Stomach (tissue), 9 donors: ENCODE results near the gene BAG1. TPM values are rescaled to one million over a fixed set of nuclear protein-coding genes. Genes with fewer than 3 reads are reported as not detected.

Experiments
- DNase-seq, 2 donors: peaks; one replicate each; pipeline versions ENCODE4 v3.0.0 to v3.0.0-alpha.2; 2013 to 2019
- H3K27ac ChIP-seq, 5 donors: fragments of 200-600 bp in 4 of 5; sonication (generic) in 4 of 5; one replicate each; pipeline ENCODE4 v1.5.1; 2013 to 2019; ENCODE audit warnings: mild to moderate bottlenecking in 1 of 5, moderate library complexity in 1 of 5
- H3K27me3 ChIP-seq, 3 donors: fragments of 200-600 bp; sonication (generic); one replicate each; pipeline ENCODE4 v1.5.1; 2017 to 2019; ENCODE audit warnings: mixed run types in 1 of 3
- H3K36me3 ChIP-seq, 4 donors: fragments of 200-600 bp; sonication (generic); 1 replicate in 3 of 4; 2 replicates in 1 of 4; pipeline ENCODE4 v1.5.1; 2016 to 2019
- H3K4me1 ChIP-seq, 4 donors: fragments of 200-600 bp; sonication (generic); one replicate each; pipeline ENCODE4 v1.5.1; 2016 to 2019
- H3K4me3 ChIP-seq, 4 donors: fragments of 200-600 bp; sonication (generic) in 3 of 4; one replicate each; pipeline ENCODE4 v1.5.1; 2016 to 2019; ENCODE audit warnings: mild to moderate bottlenecking in 1 of 4
- H3K9me3 ChIP-seq, 4 donors: fragments of 200-600 bp; sonication (generic); one replicate each; pipeline ENCODE4 v1.5.1; 2016 to 2019
- EP300 ChIP-seq: sonication (generic); formaldehyde crosslinking; IDR thresholded peaks from one replicate; pipeline ENCODE4 v1.6.1; 2017; ENCODE audit warnings: antibody characterized with exemption
- POLR2A ChIP-seq, 4 donors: fragments of 450-650 bp; IDR thresholded peaks; one replicate each; pipeline ENCODE4 v1.6.1; 2016; ENCODE audit warnings: antibody characterized with exemption in 4 of 4, control low read depth in 2 of 4, mild to moderate bottlenecking in 1 of 4, moderate library complexity in 1 of 4
- POLR2AphosphoS5 ChIP-seq, 3 donors: sonication (generic); formaldehyde crosslinking; IDR thresholded peaks; one replicate each; pipeline ENCODE4 v1.6.1; 2016; ENCODE audit warnings: antibody characterized with exemption in 3 of 3
- WGBS, 5 donors: extraction: QIAGEN DNeasy Blood & Tissue Kit in 3 of 5; methylation state at CpG; one replicate each; pipeline versions ENCODE4 v1.1.5 to v1.1.7; 2013 to 2018; 5-methylcytosine and 5-hydroxymethylcytosine counted together
- intact Hi-C: fragments of 100-400 bp; cut with DNase I; formaldehyde crosslinking; loops from one replicate; pipeline ENCODE4 v1.15.1; 2023; ENCODE audit warnings: low total_unique reads
- polyA plus RNA-seq, 3 donors: library from polyadenylated mRNA; stranded (reverse); fragments of 200-250 nt; gene quantifications; one replicate each; pipeline ENCODE4 v1.2.3, GENCODE V29; 2013
- total RNA-seq, 5 donors: library from RNA; depleted of rRNA; stranded (reverse); fragments of >200 nt; gene quantifications; one replicate each; pipeline versions ENCODE4 v1.1.0 to v1.2.3, GENCODE V29; 2014 to 2016
- TF ChIP-seq, protein P1 (sequence below), 7 experiments: fragments of 450-650 bp in 4 of 7; fragments of 200-600 bp in 3 of 7; sonication (generic) in 3 of 7; IDR thresholded peaks; one replicate each; pipeline ENCODE4 v1.5.1; 2016 to 2019; ENCODE audit warnings: antibody characterized with exemption in 7 of 7, control low read depth in 2 of 7, mild to moderate bottlenecking in 1 of 7
- donor health status: healthy with polysubstance abuse.
- donor health status: Bipolar disorder and iron deficiency.
- donor health status: healthy.

Gene BAG1
- total and polyA plus RNA-seq, 8 donors = 2.3 to 461 (median 132) TPM

DNA sequence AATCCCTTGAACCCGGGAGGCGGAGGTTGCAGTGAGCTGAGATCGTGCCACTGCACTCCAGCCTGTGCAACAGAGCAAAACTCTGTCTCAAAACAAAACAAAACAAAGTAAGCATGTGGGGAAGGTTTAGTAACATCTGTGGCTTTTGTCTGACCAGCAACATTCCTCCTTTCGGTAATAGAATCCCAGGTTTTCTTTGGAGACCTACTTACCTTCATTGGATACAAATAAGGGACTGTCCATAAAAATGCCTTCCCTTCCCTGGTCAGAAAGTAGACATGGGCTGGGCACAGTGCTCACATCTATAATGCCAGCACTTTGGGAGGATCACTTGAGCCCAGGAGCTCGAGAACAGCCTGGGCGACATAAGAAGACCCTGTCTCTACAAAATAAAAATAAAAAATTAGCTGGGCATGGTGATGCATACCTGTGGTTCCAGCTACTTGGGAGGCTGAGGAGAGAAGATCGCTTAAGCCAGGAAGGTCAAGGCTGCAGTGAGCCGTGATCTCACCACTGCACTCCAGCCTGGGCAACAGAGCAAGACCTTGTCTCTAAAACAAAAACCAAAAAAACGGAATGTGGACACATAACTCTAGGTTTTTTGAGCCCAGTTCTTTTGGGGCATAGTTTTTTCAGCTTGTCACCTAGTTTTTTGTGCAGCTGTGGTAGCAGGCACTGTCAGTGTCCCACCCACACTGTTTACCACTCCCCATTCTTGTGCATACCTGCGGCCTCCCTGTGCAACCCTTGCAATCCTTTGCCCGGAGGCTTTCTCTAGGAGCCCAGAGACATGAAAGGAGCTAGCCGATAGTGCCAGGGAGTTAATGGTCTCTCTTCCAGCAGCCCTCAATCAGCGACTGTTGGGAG, 33.5 kb downstream of the BAG1 start:
- H3K4me1 ChIP-seq = peaks cover under 1 to 26% (median 15%) of the 10 kb centered on the region in 4 donors
- DNase-seq = no peak
- H3K9me3 ChIP-seq = no peaks in the 10 kb centered on the region
- intact Hi-C loops = no loop called here
- TF ChIP-seq POLR2A (IDR thresholded peaks at IDR 0.05) (no peak), EP300 (no peak), POLR2AphosphoS5 (IDR thresholded peaks at IDR 0.05) (no peak)
- TF ChIP-seq, protein P1, sequence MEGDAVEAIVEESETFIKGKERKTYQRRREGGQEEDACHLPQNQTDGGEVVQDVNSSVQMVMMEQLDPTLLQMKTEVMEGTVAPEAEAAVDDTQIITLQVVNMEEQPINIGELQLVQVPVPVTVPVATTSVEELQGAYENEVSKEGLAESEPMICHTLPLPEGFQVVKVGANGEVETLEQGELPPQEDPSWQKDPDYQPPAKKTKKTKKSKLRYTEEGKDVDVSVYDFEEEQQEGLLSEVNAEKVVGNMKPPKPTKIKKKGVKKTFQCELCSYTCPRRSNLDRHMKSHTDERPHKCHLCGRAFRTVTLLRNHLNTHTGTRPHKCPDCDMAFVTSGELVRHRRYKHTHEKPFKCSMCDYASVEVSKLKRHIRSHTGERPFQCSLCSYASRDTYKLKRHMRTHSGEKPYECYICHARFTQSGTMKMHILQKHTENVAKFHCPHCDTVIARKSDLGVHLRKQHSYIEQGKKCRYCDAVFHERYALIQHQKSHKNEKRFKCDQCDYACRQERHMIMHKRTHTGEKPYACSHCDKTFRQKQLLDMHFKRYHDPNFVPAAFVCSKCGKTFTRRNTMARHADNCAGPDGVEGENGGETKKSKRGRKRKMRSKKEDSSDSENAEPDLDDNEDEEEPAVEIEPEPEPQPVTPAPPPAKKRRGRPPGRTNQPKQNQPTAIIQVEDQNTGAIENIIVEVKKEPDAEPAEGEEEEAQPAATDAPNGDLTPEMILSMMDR (IDR thresholded peaks at IDR 0.05) = no peak
- no peak overlapping the region for H3K4me3 ChIP-seq
- no peaks in the 10 kb centered on the region for H3K36me3 ChIP-seq
- WGBS, 5 donors = 87 to 89% (median 87%) methylated on average over 13 of the region's 13 CpGs
- H3K27ac ChIP-seq = peak overlapping the region in 1 of 5 donors; percentile 67
- H3K27me3 ChIP-seq = peaks cover 0 to 3% (median 0%) of the 10 kb centered on the region in 3 donors

- Histone ChIP-seq H3K4me3 (no peak overlapping the region), H3K27me3 (no peaks in the 10 kb centered on the region), H3K27ac (peak overlapping the region; percentile 13 to 69 (median 39)), H3K36me3 (no peaks in the 10 kb centered on the region), H3K4me1 (peaks cover 11 to 32% (median 18%) of the 10 kb centered on the region in 4 donors), H3K9me3 (no peaks in the 10 kb centered on the region)
- peak; percentile 90 to 93 for DNase-seq
- 43 to 56% (median 51%) methylated on average over 9 of the region's 9 CpGs for WGBS, 5 donors
- TF ChIP-seq, protein P1 (IDR thresholded peaks at IDR 0.05) = peak in 4 of 7 experiments; percentile 7 to 50 (median 42)
- TF ChIP-seq POLR2AphosphoS5 (IDR thresholded peaks at IDR 0.05) (peak in 2 of 3 donors; percentile 33 to 81), POLR2A (IDR thresholded peaks at IDR 0.05) (no peak)
- intact Hi-C loops = loop anchor here (5.0 kb wide), 1 partner anchor 147 kb away; no protein-coding TSS in a partner anchor
Observed at GRCh38 chr9:33229359-33230114, 35.0 kb downstream of the BAG1 start.

DNA sequence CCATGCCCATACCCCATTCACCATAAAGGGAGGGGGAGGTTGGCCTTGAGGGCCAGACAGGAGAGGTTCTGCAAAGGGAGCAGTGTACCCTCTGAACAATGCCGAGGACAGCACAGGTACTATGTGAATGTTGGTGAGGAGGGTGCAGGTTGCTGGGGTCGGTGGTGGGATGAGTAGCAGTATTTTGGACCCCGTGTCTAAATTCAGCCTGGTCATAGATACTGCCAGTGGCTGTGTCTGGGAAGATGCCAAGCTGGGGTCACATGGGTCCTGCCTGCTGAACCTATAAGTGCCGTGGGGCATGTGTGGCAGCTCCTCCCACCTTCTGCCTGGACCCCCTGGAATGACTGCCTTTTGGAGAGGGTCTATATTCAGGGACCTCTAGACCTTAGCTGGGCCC, 35.9 kb downstream of the BAG1 start:
- Histone ChIP-seq H3K36me3 (no peaks in the 10 kb centered on the region), H3K4me3 (no peak overlapping the region), H3K4me1 (peaks cover 5 to 23% (median 13%) of the 10 kb centered on the region in 4 donors), H3K27me3 (no peaks in the 10 kb centered on the region), H3K9me3 (no peaks in the 10 kb centered on the region), H3K27ac (peak overlapping the region in 2 of 5 donors; percentile 44 to 69)
- TF ChIP-seq, protein P1 (IDR thresholded peaks at IDR 0.05) = no peak
- TF ChIP-seq POLR2AphosphoS5 (IDR thresholded peaks at IDR 0.05) = no peak
- no peak for TF ChIP-seq EP300
- no peak for TF ChIP-seq POLR2A (IDR thresholded peaks at IDR 0.05)
- DNase-seq = no peak
- WGBS, 5 donors = 64 to 80% (median 74%) methylated on average over 2 to 4 of the region's 4 CpGs
- intact Hi-C loops = loop anchor here (5.0 kb wide), 1 partner anchor 146 kb away; no protein-coding TSS in a partner anchor

DNA sequence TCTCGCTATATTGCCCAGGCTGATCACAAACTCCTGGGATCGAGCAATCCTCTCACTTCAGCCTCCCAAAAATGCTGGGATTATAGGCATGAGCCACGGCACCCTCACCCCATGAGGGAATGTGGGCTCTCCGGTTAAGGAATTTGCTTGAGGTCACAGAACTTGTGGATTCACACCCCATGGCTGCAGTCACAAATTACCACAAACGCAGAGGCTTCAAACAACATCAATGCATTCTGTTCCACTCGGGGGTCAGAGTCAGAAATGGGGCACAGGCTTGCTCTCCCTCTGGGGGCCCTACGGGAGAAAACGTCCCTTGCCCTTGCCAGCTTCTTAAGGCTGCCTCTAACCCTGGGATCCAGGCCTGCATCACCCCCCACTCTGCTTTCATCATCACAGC, 36.8 kb downstream of the BAG1 start:
- no peak for DNase-seq
- 81 to 87% (median 84%) methylated on average over 7 to 8 of the region's 8 CpGs for WGBS, 5 donors
- Histone ChIP-seq H3K9me3 (no peaks in the 10 kb centered on the region), H3K27me3 (no peaks in the 10 kb centered on the region), H3K36me3 (no peaks in the 10 kb centered on the region), H3K4me1 (peaks cover 5 to 21% (median 12%) of the 10 kb centered on the region in 4 donors), H3K27ac (no peak overlapping the region), H3K4me3 (no peak overlapping the region)
- intact Hi-C loops = loop anchor here (5.0 kb wide), 1 partner anchor 145 kb away; no protein-coding TSS in a partner anchor
- TF ChIP-seq POLR2AphosphoS5 (IDR thresholded peaks at IDR 0.05) (no peak), EP300 (no peak), POLR2A (IDR thresholded peaks at IDR 0.05) (no peak)
- TF ChIP-seq, protein P1 (IDR thresholded peaks at IDR 0.05) = no peak
